Activated CD4-positive, alpha-beta T cell treated with anti-CD3 and anti-CD28 coated beads for 1 hour (primary cell): ENCODE measurements around the gene ZNRF3.
"Not testable (repeated sequence)": the region's sequence is repeated elsewhere in the genome, so short reads cannot be mapped to it uniquely, and the experiment has no call there.

Experiments used
- DNase-seq: peaks from one replicate; pipeline ENCODE4 v3.0.0-alpha.2; 2020

Gene ZNRF3

GRCh38 chr22:28882878-28883656 lies at the start of gene ZNRF3:
Gene ZNRF3, plus strand, starts transcription at chr22:28883572. Its CDS starts 195 bp downstream, at chr22:28883767.
- DNase-seq = peak; percentile 92

GRCh38 chr22:28835630-28836189 lies 47.7 kb upstream of the ZNRF3 start:
- no peak for DNase-seq

- no peak for DNase-seq
Observed at GRCh38 chr22:28837640-28838039, 45.7 kb upstream of the ZNRF3 start.

GRCh38 chr22:28838971-28839370 lies 44.4 kb upstream of the ZNRF3 start:
- DNase-seq = no peak

GRCh38 chr22:28841111-28841510 lies 42.3 kb upstream of the ZNRF3 start:
- no peak for DNase-seq

- no peak for DNase-seq
Observed at GRCh38 chr22:28843633-28844032, 39.7 kb upstream of the ZNRF3 start.

- DNase-seq = not testable (repeated sequence)
Observed at GRCh38 chr22:28844277-28844676, 39.1 kb upstream of the ZNRF3 start.

- DNase-seq = no peak
Observed at GRCh38 chr22:28846994-28847393, 36.4 kb upstream of the ZNRF3 start.

- DNase-seq = no peak
Observed at GRCh38 chr22:28855355-28856094, 27.8 kb upstream of the ZNRF3 start.

- no peak for DNase-seq
Observed at GRCh38 chr22:28856095-28856455, 27.3 kb upstream of the ZNRF3 start.

GRCh38 chr22:28857288-28857687 lies 26.1 kb upstream of the ZNRF3 start:
- no peak for DNase-seq

GRCh38 chr22:28864878-28865596 lies 18.3 kb upstream of the ZNRF3 start:
- DNase-seq = no peak

- DNase-seq = no peak
Observed at GRCh38 chr22:28867191-28867590, 16.2 kb upstream of the ZNRF3 start.

GRCh38 chr22:28868389-28868788 lies 15.0 kb upstream of the ZNRF3 start:
- DNase-seq = not testable (repeated sequence)

GRCh38 chr22:28869736-28870135 lies 13.6 kb upstream of the ZNRF3 start:
- DNase-seq = no peak

- DNase-seq = no peak
Observed at GRCh38 chr22:28873183-28873963, 10.0 kb upstream of the ZNRF3 start.

GRCh38 chr22:28874061-28874460 lies 9.3 kb upstream of the ZNRF3 start:
- no peak for DNase-seq

GRCh38 chr22:28874811-28875320 lies 8.5 kb upstream of the ZNRF3 start:
- DNase-seq = no peak

GRCh38 chr22:28882545-28882877 lies 861 bp upstream of the ZNRF3 start:
- DNase-seq = no peak

GRCh38 chr22:28883657-28883916 lies 215 bp downstream of the ZNRF3 start:
- no peak for DNase-seq

- peak; percentile 11 for DNase-seq
Observed at GRCh38 chr22:28883917-28884746, 760 bp downstream of the ZNRF3 start.
